Testis (tissue), 2 donors: ENCODE measurements around the gene LRFN2.

Experiments used
- CTCF ChIP-seq, 3 experiments: fragments of 450-650 bp in 2 of 3; fragments of 200-600 bp in 1 of 3; sonication (generic) in 1 of 3; IDR thresholded peaks; one replicate each; pipeline ENCODE4 v1.5.1; 2016 to 2019; ENCODE audit warnings: antibody characterized with exemption in 3 of 3, mild to moderate bottlenecking in 2 of 3, moderate library complexity in 1 of 3
- POLR2A ChIP-seq: fragments of 450-650 bp; IDR thresholded peaks from one replicate; pipeline ENCODE4 v1.6.1; 2017; ENCODE audit warnings: antibody characterized with exemption, mild to moderate bottlenecking, moderate library complexity

DNA sequence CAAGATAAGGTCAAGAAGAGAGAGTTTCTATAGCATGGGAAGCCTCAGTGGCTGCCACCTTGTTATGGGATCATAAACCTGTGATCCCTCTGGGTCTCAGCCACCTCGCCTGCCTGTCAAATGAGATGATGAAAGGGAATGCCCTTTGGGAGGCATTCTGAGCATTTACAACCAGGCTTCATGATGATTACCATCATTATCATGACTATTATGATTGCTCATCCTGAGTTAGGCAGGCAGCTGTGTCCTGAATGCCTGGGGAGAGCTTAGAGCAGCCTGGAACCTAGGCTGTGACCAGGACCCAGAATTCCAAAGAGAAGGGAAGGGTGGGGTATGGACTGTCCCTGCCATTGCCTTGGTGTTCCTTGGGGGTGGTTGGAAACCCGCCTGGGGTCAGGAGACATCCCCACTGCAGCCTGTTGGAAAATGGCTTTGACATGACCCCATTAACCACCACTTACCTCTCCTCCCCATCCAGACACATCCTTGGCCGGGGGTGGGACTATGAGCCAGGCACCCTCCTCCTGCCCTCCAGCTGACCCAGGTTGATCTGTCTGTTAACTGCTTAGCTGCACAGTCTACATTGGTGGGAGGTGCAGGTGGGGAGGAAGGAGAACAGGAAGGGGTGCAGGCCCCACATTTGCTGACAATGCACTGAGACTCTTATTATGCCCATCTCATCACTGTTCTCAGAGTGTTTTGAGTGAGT lies 51.9 kb downstream of the LRFN2 start:
- TF ChIP-seq POLR2A (no peak), CTCF (IDR thresholded peaks at IDR 0.05) (no peak)
